ENCODE results near the gene EML4. TPM values are rescaled to one million over a fixed set of nuclear protein-coding genes. Genes with fewer than 3 reads are reported as not detected.

EML4 gene
- polyA plus RNA-seq, 1 experiment, result 81.0 TPM

DNA sequence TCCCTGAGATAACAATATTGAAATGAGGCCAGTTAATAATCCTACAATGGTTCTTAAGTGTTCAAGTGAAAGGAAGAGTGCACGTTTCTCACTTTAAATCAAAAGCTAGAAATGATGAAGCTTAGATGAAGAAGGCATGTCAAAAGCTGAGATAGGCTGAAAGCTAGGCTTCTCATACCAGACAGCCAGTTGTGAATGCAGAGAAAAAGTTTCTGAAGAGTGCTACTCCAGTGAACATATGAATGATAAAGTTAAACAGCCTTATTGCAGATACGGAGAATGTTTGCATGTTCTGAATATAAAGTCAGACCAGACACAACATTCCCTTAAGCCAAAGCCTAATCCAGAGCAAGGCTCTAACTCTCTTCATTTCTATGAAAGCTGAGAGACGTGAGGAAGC is 51.4 kb downstream of the EML4 start:
- H3K27me3 ChIP-seq (ENCODE audit: control insufficient read depth, insufficient read depth, low read length), result no peaks in the 10 kb centered on the region
- no peak overlapping the region for H3K4me3 ChIP-seq (ENCODE audit: low read depth, low read length)
- ChIA-PET CTCF (no interaction called here), POLR2A (interaction anchor here (1.2 kb wide), 1 partner anchor 13 kb away, joined by 3 read pairs; no protein-coding TSS in a partner anchor)
- no peak for DNase-seq (ENCODE audit: low read depth, low spot score)
- H3K9me3 ChIP-seq (ENCODE audit: control insufficient read depth, insufficient read depth, low read length), result no peaks in the 10 kb centered on the region
- TF ChIP-seq, protein P1, sequence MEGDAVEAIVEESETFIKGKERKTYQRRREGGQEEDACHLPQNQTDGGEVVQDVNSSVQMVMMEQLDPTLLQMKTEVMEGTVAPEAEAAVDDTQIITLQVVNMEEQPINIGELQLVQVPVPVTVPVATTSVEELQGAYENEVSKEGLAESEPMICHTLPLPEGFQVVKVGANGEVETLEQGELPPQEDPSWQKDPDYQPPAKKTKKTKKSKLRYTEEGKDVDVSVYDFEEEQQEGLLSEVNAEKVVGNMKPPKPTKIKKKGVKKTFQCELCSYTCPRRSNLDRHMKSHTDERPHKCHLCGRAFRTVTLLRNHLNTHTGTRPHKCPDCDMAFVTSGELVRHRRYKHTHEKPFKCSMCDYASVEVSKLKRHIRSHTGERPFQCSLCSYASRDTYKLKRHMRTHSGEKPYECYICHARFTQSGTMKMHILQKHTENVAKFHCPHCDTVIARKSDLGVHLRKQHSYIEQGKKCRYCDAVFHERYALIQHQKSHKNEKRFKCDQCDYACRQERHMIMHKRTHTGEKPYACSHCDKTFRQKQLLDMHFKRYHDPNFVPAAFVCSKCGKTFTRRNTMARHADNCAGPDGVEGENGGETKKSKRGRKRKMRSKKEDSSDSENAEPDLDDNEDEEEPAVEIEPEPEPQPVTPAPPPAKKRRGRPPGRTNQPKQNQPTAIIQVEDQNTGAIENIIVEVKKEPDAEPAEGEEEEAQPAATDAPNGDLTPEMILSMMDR (IDR thresholded peaks at IDR 0.05; ENCODE audit: low read depth, low read length), result no peak
- no peak overlapping the region for H3K27ac ChIP-seq (ENCODE audit: low read depth, low read length)

DNA sequence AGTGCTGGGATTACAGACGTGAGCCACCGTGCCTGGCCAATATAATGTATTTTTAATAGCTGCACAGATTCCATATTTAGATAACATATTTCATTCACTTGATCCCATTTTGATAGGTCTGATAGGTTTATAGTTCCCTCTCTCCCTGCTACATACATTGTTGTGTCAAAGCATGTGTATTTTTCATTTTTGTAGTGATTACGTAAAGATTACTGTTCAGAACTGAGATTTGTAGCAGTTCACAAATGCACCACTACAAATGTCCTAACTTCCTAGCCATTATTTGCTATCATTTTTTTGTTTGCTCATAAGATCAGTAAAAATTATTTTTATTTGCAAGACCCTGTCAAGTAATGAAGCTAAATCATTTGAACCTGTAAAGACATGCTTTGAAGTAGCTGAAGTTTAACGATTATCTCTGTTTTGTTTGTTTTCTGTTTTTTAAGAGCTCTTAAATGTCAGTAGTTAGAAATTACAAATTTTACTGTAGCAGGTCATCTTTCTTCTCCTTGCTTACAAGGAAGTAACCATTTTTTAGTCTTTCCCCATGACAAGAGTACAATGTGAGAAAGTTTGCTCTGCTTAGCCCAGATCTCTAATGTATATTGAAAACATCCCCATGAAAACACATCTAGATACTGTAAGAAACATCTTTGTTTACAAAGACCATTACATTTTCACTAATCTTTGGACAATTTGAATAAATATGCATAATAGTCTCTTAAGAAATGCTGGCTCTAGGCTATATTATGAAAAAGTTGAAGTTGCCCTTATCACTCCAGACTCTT is 54.1 kb downstream of the EML4 start:
- CTCF ChIA-PET, result no interaction called here
- H3K4me3 ChIP-seq (ENCODE audit: low read depth, low read length), result no peak overlapping the region
- TF ChIP-seq, protein P1 (IDR thresholded peaks at IDR 0.05; ENCODE audit: low read depth, low read length), result no peak
- POLR2A ChIA-PET, result no interaction called here
- no peak for DNase-seq (ENCODE audit: low read depth, low spot score)
- H3K27me3 ChIP-seq (ENCODE audit: control insufficient read depth, insufficient read depth, low read length), result no peaks in the 10 kb centered on the region
- H3K27ac ChIP-seq (ENCODE audit: low read depth, low read length), result no peak overlapping the region
- H3K9me3 ChIP-seq (ENCODE audit: control insufficient read depth, insufficient read depth, low read length), result no peaks in the 10 kb centered on the region

DNA sequence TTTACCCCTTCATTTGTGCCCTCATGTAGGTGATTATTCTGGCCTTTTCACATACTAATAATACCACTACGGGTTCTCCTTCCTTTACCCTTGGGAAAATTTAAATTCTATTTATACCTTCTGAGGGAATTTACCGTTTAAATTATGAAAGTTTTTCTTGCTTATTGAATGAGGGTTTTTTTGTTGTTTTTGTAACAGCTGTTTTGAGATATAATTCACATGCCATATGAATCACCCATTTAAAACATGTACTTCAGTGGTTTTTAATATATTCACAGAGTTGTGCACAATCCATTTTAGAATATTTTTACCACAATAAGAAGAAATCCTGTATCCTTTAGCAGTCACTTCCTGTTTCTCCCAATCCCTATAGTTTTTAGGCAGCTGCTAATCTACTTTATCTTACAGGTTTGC is 54.7 kb downstream of the EML4 start:
- Histone ChIP-seq H3K9me3 (ENCODE audit: control insufficient read depth, insufficient read depth, low read length) (no peaks in the 10 kb centered on the region), H3K27ac (ENCODE audit: low read depth, low read length) (no peak overlapping the region), H3K4me3 (ENCODE audit: low read depth, low read length) (no peak overlapping the region), H3K27me3 (ENCODE audit: control insufficient read depth, insufficient read depth, low read length) (no peaks in the 10 kb centered on the region)
- ChIA-PET CTCF (no interaction called here), POLR2A (no interaction called here)
- DNase-seq (ENCODE audit: low read depth, low spot score), result no peak
- TF ChIP-seq, protein P1 (IDR thresholded peaks at IDR 0.05; ENCODE audit: low read depth, low read length), result no peak

DNA sequence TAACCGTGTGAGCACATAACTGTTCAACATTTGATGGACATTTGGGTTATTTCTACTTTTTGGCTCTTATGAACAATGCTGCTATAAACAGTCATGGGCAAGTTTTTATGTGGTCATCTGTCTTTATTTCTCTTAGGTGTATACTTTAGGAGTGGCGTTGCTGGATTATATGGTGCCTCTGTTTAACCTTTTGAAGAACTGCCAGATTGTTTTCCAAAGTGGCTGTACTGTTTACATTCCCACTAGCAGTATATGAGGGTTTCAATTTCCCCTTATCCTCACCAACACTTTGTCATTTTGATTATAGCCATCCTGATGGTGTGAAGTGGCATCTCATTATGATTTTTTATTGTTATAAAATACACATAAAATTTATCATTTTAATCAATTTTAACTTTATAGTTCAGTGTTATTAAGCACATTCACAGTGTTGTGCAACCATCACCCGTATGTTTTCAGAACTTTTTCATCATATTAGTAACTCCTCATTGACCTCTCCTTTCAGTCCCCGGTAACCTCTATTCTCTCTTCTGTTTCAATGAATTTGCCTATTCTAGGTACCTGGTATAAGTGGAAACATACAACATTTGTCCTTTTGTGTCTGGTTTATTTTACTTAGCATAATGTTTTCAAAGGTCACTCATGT is 55.4 kb downstream of the EML4 start:
- H3K4me3 ChIP-seq (ENCODE audit: low read depth, low read length), result no peak overlapping the region
- no peaks in the 10 kb centered on the region for H3K27me3 ChIP-seq (ENCODE audit: control insufficient read depth, insufficient read depth, low read length)
- H3K9me3 ChIP-seq (ENCODE audit: control insufficient read depth, insufficient read depth, low read length), result no peaks in the 10 kb centered on the region
- CTCF ChIA-PET, result no interaction called here
- no peak overlapping the region for H3K27ac ChIP-seq (ENCODE audit: low read depth, low read length)
- DNase-seq (ENCODE audit: low read depth, low spot score), result no peak
- TF ChIP-seq, protein P1 (IDR thresholded peaks at IDR 0.05; ENCODE audit: low read depth, low read length), result no peak
- POLR2A ChIA-PET, result no interaction called here

DNA sequence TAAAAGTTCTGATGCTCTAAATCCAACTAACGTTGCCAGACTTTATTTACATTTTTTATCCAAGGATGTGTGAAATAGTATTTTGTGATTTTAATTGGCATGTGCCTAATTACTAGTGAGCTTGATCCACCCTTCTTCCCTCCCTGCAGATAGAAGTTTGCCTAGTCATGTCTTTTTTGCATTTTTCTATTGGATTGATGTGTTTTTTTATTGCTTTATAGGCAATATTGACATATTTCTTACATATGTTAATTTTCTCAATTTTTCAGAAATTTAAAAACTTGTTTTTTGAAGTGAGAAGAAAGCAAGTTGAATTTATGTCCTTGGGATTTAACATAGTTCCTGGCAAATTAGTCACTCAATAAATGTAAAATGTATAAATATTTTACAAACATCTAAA is 56.4 kb downstream of the EML4 start:
- TF ChIP-seq, protein P1 (IDR thresholded peaks at IDR 0.05; ENCODE audit: low read depth, low read length), result no peak
- POLR2A ChIA-PET, result no interaction called here
- Histone ChIP-seq H3K4me3 (ENCODE audit: low read depth, low read length) (no peak overlapping the region), H3K27ac (ENCODE audit: low read depth, low read length) (no peak overlapping the region), H3K27me3 (ENCODE audit: control insufficient read depth, insufficient read depth, low read length) (no peaks in the 10 kb centered on the region), H3K9me3 (ENCODE audit: control insufficient read depth, insufficient read depth, low read length) (no peaks in the 10 kb centered on the region)
- CTCF ChIA-PET, result no interaction called here
- no peak for DNase-seq (ENCODE audit: low read depth, low spot score)
